Suprapubic skin (tissue), 4 donors: ENCODE measurements around the gene USP31. TPM values are rescaled to one million over a fixed set of nuclear protein-coding genes. Genes with fewer than 3 reads are reported as not detected.

ENCODE experiments used
- DNase-seq, 2 donors: peaks; one replicate each; pipeline ENCODE4 v3.0.0-alpha.2; 2019; ENCODE audit warnings: low spot score in 2 of 2
- H3K27ac ChIP-seq: fragments of 200-600 bp; sonication (generic); one replicate; pipeline ENCODE4 v1.5.1; 2019
- H3K27me3 ChIP-seq: fragments of 200-600 bp; sonication (generic); one replicate; pipeline ENCODE4 v1.5.1; 2019
- H3K36me3 ChIP-seq: fragments of 200-600 bp; sonication (generic); one replicate; pipeline ENCODE4 v1.5.1; 2019
- H3K4me1 ChIP-seq: fragments of 200-600 bp; sonication (generic); one replicate; pipeline ENCODE4 v1.5.1; 2019
- H3K4me3 ChIP-seq: fragments of 200-600 bp; sonication (generic); one replicate; pipeline ENCODE4 v1.5.1; 2019; ENCODE audit warnings: mild to moderate bottlenecking
- H3K9me3 ChIP-seq: fragments of 200-600 bp; sonication (generic); one replicate; pipeline ENCODE4 v1.5.1; 2019
- EP300 ChIP-seq: sonication (generic); formaldehyde crosslinking; IDR thresholded peaks from one replicate; pipeline ENCODE4 v1.6.1; 2017; ENCODE audit warnings: antibody characterized with exemption
- POLR2A ChIP-seq, 2 donors: fragments of 450-650 bp; IDR thresholded peaks; one replicate each; pipeline ENCODE4 v1.6.1; 2017; ENCODE audit warnings: antibody characterized with exemption in 2 of 2, mild to moderate bottlenecking in 2 of 2, moderate library complexity in 2 of 2
- POLR2AphosphoS5 ChIP-seq, 3 donors: sonication (generic); formaldehyde crosslinking; IDR thresholded peaks; one replicate each; pipeline ENCODE4 v1.6.1; 2017; ENCODE audit warnings: antibody characterized with exemption in 3 of 3
- whole genome bisulfite sequencing: methylation state at CpG from one replicate; pipeline ENCODE4 v1.1.5; 2018; 5-methylcytosine and 5-hydroxymethylcytosine counted together
- total RNA-seq, 4 donors: library from RNA; depleted of rRNA; stranded (reverse); fragments of >200 nt; gene quantifications; one replicate each; pipeline ENCODE4 v1.1.0, GENCODE V29; 2016
- TF ChIP-seq, protein P1 (sequence below), 2 donors: fragments of 200-600 bp in 1 of 2; fragments of 450-650 bp in 1 of 2; sonication (generic) in 1 of 2; IDR thresholded peaks; one replicate each; pipeline ENCODE4 v1.5.1; 2016 to 2019; ENCODE audit warnings: antibody characterized with exemption in 2 of 2, mild to moderate bottlenecking in 1 of 2, moderate library complexity in 1 of 2

Gene USP31
- total RNA-seq, 4 donors from 2014 or later = 22.0 to 44.7 (median 31.2) TPM

DNA sequence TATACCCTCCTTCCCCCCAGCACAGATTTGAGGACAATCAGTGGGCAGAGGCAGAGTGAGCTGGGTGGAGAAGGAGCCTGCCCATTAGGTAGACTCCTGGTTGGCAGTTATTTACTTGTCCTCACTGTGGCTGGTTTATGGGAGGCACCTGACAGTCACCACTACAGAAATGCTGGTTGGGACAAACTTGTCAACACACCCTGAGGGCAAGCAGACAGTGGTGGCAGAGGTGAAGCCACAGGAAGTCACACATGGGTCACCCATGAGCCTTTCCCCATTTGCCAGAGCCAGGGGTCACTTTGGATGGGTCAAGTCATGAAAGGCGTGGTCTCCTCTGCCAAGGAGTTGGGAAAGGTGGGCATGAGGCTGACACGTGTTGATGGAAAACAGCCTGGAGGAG lies 39.7 kb upstream of the USP31 start:
- H3K4me3 ChIP-seq = no peak overlapping the region
- WGBS = 73% methylated on average over 2 of the region's 2 CpGs
- H3K36me3 ChIP-seq = peaks cover 2% of the 10 kb centered on the region
- no peak for TF ChIP-seq POLR2AphosphoS5 (IDR thresholded peaks at IDR 0.05)
- TF ChIP-seq POLR2A (IDR thresholded peaks at IDR 0.05) = no peak
- TF ChIP-seq, protein P1, sequence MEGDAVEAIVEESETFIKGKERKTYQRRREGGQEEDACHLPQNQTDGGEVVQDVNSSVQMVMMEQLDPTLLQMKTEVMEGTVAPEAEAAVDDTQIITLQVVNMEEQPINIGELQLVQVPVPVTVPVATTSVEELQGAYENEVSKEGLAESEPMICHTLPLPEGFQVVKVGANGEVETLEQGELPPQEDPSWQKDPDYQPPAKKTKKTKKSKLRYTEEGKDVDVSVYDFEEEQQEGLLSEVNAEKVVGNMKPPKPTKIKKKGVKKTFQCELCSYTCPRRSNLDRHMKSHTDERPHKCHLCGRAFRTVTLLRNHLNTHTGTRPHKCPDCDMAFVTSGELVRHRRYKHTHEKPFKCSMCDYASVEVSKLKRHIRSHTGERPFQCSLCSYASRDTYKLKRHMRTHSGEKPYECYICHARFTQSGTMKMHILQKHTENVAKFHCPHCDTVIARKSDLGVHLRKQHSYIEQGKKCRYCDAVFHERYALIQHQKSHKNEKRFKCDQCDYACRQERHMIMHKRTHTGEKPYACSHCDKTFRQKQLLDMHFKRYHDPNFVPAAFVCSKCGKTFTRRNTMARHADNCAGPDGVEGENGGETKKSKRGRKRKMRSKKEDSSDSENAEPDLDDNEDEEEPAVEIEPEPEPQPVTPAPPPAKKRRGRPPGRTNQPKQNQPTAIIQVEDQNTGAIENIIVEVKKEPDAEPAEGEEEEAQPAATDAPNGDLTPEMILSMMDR (IDR thresholded peaks at IDR 0.05) = no peak
- no peak for TF ChIP-seq EP300
- H3K27ac ChIP-seq = no peak overlapping the region
- H3K4me1 ChIP-seq = peaks cover 2% of the 10 kb centered on the region
- peaks cover 11% of the 10 kb centered on the region for H3K27me3 ChIP-seq
- no peak for DNase-seq
- H3K9me3 ChIP-seq = no peaks in the 10 kb centered on the region

DNA sequence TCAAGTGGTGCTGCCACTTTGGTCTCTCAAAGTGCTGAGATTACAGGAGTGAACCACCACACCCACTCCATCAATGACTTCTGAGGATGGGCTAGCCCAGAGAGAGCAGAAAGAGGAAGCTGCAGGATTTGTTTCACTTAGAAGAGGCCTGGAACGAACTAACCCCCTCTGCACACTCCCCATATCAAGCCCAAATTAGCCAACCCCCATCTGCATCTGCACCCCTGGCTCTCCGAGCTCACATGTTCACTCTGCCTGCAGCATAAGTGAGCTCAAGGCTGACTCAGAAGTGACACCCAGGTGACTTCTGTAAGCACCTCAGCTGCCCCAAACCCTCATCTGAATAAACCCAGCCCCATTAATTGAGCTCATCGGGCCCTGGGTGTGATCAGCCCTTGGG lies 38.1 kb upstream of the USP31 start:
- peaks cover 2% of the 10 kb centered on the region for H3K36me3 ChIP-seq
- no peak overlapping the region for H3K27ac ChIP-seq
- H3K9me3 ChIP-seq = no peaks in the 10 kb centered on the region

DNA sequence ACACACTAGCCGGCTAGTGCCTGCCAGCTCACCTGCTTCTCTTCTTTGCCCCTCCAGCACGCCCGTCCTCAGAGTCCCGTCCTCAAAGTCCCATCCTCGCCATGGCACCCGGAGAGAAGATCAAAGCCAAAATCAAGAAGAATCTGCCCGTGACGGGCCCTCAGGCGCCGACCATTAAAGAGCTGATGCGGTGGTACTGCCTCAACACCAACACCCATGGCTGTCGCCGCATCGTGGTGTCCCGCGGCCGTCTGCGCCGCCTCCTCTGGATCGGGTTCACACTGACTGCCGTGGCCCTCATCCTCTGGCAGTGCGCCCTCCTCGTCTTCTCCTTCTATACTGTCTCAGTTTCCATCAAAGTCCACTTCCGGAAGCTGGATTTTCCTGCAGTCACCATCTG lies 36.9 kb upstream of the USP31 start:
- Histone ChIP-seq H3K27ac (no peak overlapping the region), H3K36me3 (peaks cover 2% of the 10 kb centered on the region), H3K9me3 (no peaks in the 10 kb centered on the region), H3K4me1 (peaks cover 16% of the 10 kb centered on the region), H3K27me3 (peaks cover 32% of the 10 kb centered on the region), H3K4me3 (no peak overlapping the region)
- no peak for DNase-seq
- WGBS = 81% methylated on average over 23 of the region's 24 CpGs
- TF ChIP-seq POLR2AphosphoS5 (IDR thresholded peaks at IDR 0.05) (no peak), POLR2A (IDR thresholded peaks at IDR 0.05) (no peak), EP300 (no peak)
- TF ChIP-seq, protein P1 (IDR thresholded peaks at IDR 0.05) = no peak

More for the DNA sequence above, 38.1 kb upstream of the USP31 start:
- no peak for TF ChIP-seq POLR2A (IDR thresholded peaks at IDR 0.05)
- TF ChIP-seq, protein P1 (IDR thresholded peaks at IDR 0.05) = no peak
- no peak for TF ChIP-seq EP300
- TF ChIP-seq POLR2AphosphoS5 (IDR thresholded peaks at IDR 0.05) = no peak
- 76% methylated on average over 3 of the region's 3 CpGs for WGBS
- Histone ChIP-seq H3K4me1 (peaks cover 13% of the 10 kb centered on the region), H3K4me3 (no peak overlapping the region), H3K27me3 (peaks cover 23% of the 10 kb centered on the region)
- DNase-seq = no peak

DNA sequence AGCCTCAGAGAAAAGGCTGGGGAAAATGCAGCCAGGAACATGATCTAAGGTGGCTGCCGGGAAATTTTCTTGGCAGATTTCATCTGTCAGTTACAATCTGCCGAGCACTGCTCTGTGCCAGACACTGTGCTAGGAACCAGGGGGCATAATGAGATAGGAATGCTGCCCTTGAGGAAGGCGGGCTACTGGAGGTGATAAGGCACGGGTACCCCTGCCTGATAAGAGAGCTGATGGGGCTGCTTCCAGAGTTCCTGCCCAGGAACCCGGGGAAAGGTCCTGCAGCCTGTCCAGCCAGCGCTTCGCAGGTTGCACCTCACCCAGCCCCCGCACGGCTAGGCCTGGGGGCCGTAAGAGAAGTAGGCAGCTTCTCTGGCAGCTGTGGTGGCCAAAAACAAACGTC lies 36.4 kb upstream of the USP31 start:
- no peak for TF ChIP-seq POLR2A (IDR thresholded peaks at IDR 0.05)
- TF ChIP-seq EP300 = no peak
- no peak for TF ChIP-seq POLR2AphosphoS5 (IDR thresholded peaks at IDR 0.05)
- TF ChIP-seq, protein P1 (IDR thresholded peaks at IDR 0.05) = no peak
- Histone ChIP-seq H3K27me3 (peaks cover 37% of the 10 kb centered on the region), H3K4me1 (peaks cover 16% of the 10 kb centered on the region), H3K9me3 (no peaks in the 10 kb centered on the region), H3K4me3 (no peak overlapping the region), H3K27ac (no peak overlapping the region), H3K36me3 (peaks cover 2% of the 10 kb centered on the region)
- no peak for DNase-seq
- WGBS = 42% methylated on average over 11 of the region's 11 CpGs

DNA sequence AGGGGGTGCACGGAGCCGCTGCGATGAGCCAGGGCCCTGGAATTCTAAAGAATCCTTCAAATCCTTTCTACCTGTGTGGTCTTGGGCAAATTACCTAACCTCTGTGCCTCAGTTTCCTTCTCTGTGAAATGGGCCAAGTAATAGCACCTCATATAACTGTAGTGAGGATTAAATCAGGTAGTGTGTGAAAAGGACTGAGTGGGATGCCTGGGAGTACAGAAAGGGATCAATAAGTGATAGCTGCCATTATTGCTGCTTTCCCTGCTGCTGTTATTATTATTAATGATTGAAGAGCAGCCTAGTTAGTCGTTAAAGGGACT lies 34.3 kb upstream of the USP31 start:
- WGBS = 22% methylated on average over 4 of the region's 4 CpGs
- H3K4me1 ChIP-seq = peaks cover 16% of the 10 kb centered on the region
- no peaks in the 10 kb centered on the region for H3K9me3 ChIP-seq
- peak overlapping the region; percentile 65 for H3K4me3 ChIP-seq
- no peak overlapping the region for H3K27ac ChIP-seq
- H3K27me3 ChIP-seq = peaks cover 41% of the 10 kb centered on the region
- H3K36me3 ChIP-seq = peaks cover 2% of the 10 kb centered on the region
- DNase-seq = no peak
- TF ChIP-seq POLR2A (IDR thresholded peaks at IDR 0.05) (no peak), EP300 (no peak), POLR2AphosphoS5 (IDR thresholded peaks at IDR 0.05) (no peak)
- TF ChIP-seq, protein P1 (IDR thresholded peaks at IDR 0.05) = no peak
